ENCODE measurements around the gene KCNK15. TPM values are rescaled to one million over a fixed set of nuclear protein-coding genes. Genes with fewer than 3 reads are reported as not detected.

KCNK15 gene
- total RNA-seq, 1 donor from 2014 or later, result 0.16 TPM

- Mint-ChIP-seq H3K27ac (no peak overlapping the region), H3K4me1 (ENCODE audit: low read depth) (no peaks in the 10 kb centered on the region), H3K27me3 (ENCODE audit: low read depth) (no peaks in the 10 kb centered on the region), H3K4me3 (ENCODE audit: low read depth) (no peak overlapping the region), H3K36me3 (ENCODE audit: low read depth) (no peaks in the 10 kb centered on the region), H3K9me3 (no peaks in the 10 kb centered on the region)
- intact Hi-C loops (cut with micrococcal nuclease), result no loop called here
- DNase-seq (ENCODE audit: low spot score), result no peak
Measured at GRCh38 chr20:44706301-44707017, 39.2 kb upstream of the KCNK15 start.

- Mint-ChIP-seq H3K27ac (no peak overlapping the region), H3K36me3 (ENCODE audit: low read depth) (no peaks in the 10 kb centered on the region), H3K27me3 (ENCODE audit: low read depth) (no peaks in the 10 kb centered on the region), H3K9me3 (no peaks in the 10 kb centered on the region), H3K4me3 (ENCODE audit: low read depth) (no peak overlapping the region), H3K4me1 (ENCODE audit: low read depth) (no peaks in the 10 kb centered on the region)
- intact Hi-C loops (cut with micrococcal nuclease), result no loop called here
- no peak for DNase-seq (ENCODE audit: low spot score)
Measured at GRCh38 chr20:44707018-44707579, 38.6 kb upstream of the KCNK15 start.

DNA sequence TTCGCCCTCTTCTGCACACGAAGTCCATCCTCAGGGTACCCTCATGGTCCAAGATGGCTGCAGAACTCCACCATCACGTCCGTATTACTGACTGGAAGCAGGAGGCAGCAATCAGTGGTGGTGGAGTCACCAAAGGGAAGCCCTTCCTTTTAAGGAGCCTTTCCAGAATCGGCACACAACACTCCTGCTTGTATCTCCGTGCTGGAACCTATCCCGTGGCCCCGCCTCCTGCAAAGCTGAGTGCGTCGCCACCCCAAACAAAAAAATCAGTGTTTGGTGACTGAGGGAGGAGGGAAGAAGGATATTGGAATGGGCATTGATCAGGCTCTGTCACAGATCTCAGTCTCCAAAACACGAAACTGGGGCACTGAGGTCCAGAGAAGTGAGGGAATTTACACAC is 36.3 kb upstream of the KCNK15 start:
- Mint-ChIP-seq H3K4me3 (ENCODE audit: low read depth) (no peak overlapping the region), H3K9me3 (no peaks in the 10 kb centered on the region), H3K36me3 (ENCODE audit: low read depth) (no peaks in the 10 kb centered on the region), H3K27ac (no peak overlapping the region), H3K27me3 (ENCODE audit: low read depth) (peaks cover 4% of the 10 kb centered on the region), H3K4me1 (ENCODE audit: low read depth) (no peaks in the 10 kb centered on the region)
- DNase-seq (ENCODE audit: low spot score), result no peak
- intact Hi-C loops (cut with micrococcal nuclease), result no loop called here

DNA sequence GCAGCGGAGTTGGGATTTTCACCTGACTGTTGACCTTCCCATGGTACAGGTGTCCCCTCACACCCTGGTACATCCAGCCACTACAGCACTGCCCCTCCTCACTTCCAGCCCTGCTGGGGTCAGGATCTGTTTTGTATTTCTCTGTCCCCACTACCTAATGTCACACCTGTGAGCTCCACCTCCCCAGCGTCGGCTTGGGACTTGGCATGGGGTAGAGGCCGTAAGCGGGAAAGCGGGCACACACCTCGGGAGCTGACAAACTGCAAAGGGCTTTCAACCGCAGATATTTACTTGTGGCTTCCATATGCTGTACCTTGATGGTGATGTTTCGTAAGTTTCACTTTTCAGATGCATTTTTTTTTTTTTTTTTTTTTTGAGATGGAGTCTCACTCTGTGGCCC is 35.9 kb upstream of the KCNK15 start:
- Mint-ChIP-seq H3K9me3 (no peaks in the 10 kb centered on the region), H3K36me3 (ENCODE audit: low read depth) (no peaks in the 10 kb centered on the region), H3K4me1 (ENCODE audit: low read depth) (no peaks in the 10 kb centered on the region), H3K4me3 (ENCODE audit: low read depth) (no peak overlapping the region), H3K27me3 (ENCODE audit: low read depth) (peaks cover 4% of the 10 kb centered on the region), H3K27ac (no peak overlapping the region)
- intact Hi-C loops (cut with micrococcal nuclease), result no loop called here
- no peak for DNase-seq (ENCODE audit: low spot score)

DNA sequence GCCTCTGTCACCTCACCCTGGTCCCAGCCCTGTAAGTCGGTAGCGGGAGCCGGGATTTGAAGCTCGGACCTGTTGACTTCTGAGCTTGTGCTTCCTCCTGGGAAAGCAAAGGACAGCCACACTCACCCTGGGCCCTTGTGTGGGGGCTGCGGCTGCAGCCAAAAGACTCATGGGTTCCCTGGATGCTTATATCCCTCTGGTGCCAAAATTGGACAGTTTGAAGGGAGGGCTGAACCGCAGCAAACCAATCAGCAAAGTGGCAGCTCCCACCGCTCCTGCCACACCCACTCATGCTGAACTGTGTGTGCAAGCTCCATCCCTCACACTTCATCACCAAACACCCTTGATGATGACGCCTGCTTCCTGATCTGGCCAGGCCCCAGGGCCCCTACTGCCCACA is 34.4 kb upstream of the KCNK15 start:
- H3K36me3 Mint-ChIP-seq (ENCODE audit: low read depth), result no peaks in the 10 kb centered on the region
- no peak overlapping the region for H3K4me3 Mint-ChIP-seq (ENCODE audit: low read depth)
- H3K27me3 Mint-ChIP-seq (ENCODE audit: low read depth), result peaks cover 4% of the 10 kb centered on the region
- no peaks in the 10 kb centered on the region for H3K9me3 Mint-ChIP-seq
- H3K27ac Mint-ChIP-seq, result no peak overlapping the region
- DNase-seq (ENCODE audit: low spot score), result no peak
- H3K4me1 Mint-ChIP-seq (ENCODE audit: low read depth), result no peaks in the 10 kb centered on the region
- intact Hi-C loops (cut with micrococcal nuclease), result no loop called here

GRCh38 chr20:44714102-44714700 is 31.5 kb upstream of the KCNK15 start:
- intact Hi-C loops (cut with micrococcal nuclease), result no loop called here

DNA sequence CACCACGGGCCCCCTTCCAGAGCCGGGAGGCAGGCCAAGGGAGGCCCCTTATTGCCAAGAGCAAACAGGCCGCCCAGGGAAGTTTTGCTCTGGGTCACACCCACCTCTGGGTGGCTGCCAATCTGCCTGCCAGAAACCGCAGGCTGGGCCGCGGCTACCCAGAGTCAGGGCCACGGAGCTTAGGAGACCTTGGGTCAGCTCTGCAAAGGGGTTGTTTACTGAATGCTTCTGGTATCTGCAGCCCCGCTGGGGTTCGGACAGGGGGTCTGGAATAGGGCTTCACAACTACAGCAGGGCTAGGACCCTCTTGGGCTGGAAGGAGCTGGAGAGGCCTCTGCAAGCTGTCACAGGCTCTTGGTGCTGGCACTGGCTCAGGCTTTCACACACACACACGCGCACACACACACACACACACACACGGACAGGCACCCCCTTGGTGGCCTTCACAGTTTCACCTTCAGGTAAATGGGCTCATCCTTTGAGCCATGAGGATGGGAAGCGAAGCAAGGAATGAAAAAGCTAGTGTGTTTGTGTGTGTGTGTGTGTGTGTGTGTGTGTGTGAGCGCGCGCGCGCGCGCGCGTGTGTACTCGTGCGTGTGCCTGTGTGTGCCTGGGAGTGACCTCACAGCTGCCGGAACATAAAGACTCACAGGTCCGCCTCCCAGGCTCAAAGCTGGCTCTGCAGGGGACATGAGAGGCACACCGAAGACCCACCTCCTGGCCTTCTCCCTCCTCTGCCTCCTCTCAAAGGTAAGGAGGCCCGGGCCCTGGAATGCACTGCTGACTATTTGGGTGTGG is 30.8 kb upstream of the KCNK15 start, which contains the start of gene CCN5:
Gene CCN5 (plus strand): TSS at position 669 of the 798 bp plus-strand sequence. CDS start 22 bp downstream, at position 691.
- DNase-seq (ENCODE audit: low spot score), result no peak
- Mint-ChIP-seq H3K27me3 (ENCODE audit: low read depth) (peaks cover 4% of the 10 kb centered on the region), H3K36me3 (ENCODE audit: low read depth) (no peaks in the 10 kb centered on the region), H3K4me1 (ENCODE audit: low read depth) (no peaks in the 10 kb centered on the region), H3K27ac (no peak within 1 kb of the TSS), H3K9me3 (no peaks in the 10 kb centered on the region), H3K4me3 (ENCODE audit: low read depth) (no peak within 1 kb of the TSS)
- intact Hi-C loops (cut with micrococcal nuclease), result no loop called here

More at GRCh38 chr20:44714102-44714700, 31.5 kb upstream of the KCNK15 start:
- Mint-ChIP-seq H3K9me3 (no peaks in the 10 kb centered on the region), H3K36me3 (ENCODE audit: low read depth) (no peaks in the 10 kb centered on the region), H3K4me3 (ENCODE audit: low read depth) (no peak overlapping the region), H3K4me1 (ENCODE audit: low read depth) (no peaks in the 10 kb centered on the region), H3K27ac (no peak overlapping the region), H3K27me3 (ENCODE audit: low read depth) (peaks cover 4% of the 10 kb centered on the region)
- no peak for DNase-seq (ENCODE audit: low spot score)

DNA sequence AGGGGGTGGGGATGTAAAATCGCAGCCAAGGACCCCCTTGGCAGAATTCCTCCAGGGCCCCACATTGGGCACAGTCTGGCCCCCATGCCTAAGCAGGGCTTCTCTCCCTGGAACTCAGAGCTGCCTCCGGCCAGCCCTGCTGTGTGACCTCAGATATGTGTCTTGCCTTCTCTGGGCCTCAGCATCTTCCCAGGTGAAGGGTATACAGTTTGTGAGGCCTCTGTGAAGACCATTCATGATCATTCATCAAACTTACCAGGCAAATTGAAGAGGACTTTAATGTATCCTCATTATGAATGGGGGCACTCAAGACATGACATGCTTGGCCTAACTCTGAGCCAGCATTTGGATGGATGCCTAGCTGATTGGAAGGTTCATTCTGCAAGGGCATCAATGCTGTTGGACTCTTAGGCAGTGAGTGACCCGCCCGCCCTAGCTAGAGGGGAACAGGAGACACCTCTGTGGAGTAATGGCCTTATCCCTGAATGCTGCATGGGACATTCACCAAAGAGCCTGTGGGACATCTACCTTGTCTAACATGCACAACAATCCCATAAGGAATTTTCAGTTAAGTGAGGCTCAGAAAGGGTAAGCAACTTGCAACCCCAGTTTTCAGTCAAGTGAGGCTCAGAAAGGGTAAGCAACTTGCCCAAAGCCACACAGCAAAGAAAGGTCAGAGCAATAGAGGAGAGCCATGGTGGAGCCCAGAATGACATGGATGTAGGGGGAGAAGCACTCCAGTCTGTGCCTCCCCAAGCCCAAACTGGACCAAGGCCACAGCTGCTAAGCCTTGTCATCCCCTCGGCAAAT is 30.0 kb upstream of the KCNK15 start:
- intact Hi-C loops (cut with micrococcal nuclease), result no loop called here
- DNase-seq (ENCODE audit: low spot score), result no peak
- Mint-ChIP-seq H3K36me3 (ENCODE audit: low read depth) (no peaks in the 10 kb centered on the region), H3K4me3 (ENCODE audit: low read depth) (no peak overlapping the region), H3K4me1 (ENCODE audit: low read depth) (no peaks in the 10 kb centered on the region), H3K9me3 (no peaks in the 10 kb centered on the region), H3K27me3 (ENCODE audit: low read depth) (peaks cover 4% of the 10 kb centered on the region), H3K27ac (no peak overlapping the region)

DNA sequence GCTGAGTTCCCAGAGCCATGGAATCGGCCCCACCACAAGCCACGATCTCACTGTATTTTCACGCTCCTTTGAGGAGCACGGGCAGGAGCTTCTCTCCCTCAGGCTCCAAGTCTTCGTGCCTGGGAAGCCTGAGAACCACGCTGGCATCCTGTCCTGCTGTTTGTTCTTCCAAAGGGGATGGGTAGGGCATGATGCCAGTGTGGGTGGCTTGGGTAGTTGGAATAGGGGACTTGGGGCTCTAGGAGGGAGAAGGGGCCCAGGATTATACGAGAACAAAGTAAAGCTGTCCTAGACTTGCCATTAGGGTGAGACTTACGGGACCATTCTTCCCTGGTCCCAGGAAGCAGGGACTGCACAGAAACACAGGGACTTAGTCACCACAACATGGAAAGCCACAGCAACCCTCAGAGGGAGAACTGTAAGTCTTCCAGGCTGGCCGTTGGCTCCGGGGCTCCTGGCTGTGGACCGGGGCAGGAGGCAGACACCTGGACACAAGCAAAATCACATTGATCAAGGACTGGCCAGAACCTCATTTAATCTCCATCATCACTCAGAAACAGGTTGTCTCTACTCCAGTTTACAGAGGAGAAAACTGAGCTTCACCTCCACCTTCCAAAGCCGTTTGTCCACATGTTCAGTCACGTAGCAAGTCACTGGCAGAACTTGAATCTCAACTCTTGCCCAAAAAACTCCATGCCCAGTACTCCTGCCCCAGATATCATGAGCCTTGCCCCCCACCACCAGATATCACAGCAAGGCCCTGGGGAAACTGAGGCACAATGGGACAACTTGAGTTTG is 29.2 kb upstream of the KCNK15 start:
- H3K4me1 Mint-ChIP-seq (ENCODE audit: low read depth), result no peaks in the 10 kb centered on the region
- intact Hi-C loops (cut with micrococcal nuclease), result no loop called here
- no peak for DNase-seq (ENCODE audit: low spot score)
- H3K4me3 Mint-ChIP-seq (ENCODE audit: low read depth), result no peak overlapping the region
- H3K9me3 Mint-ChIP-seq, result no peaks in the 10 kb centered on the region
- no peak overlapping the region for H3K27ac Mint-ChIP-seq
- H3K27me3 Mint-ChIP-seq (ENCODE audit: low read depth), result peaks cover 4% of the 10 kb centered on the region
- H3K36me3 Mint-ChIP-seq (ENCODE audit: low read depth), result no peaks in the 10 kb centered on the region

- no peaks in the 10 kb centered on the region for H3K4me1 Mint-ChIP-seq (ENCODE audit: low read depth)
- no peak for DNase-seq (ENCODE audit: low spot score)
- no peak overlapping the region for H3K4me3 Mint-ChIP-seq (ENCODE audit: low read depth)
- no peaks in the 10 kb centered on the region for H3K9me3 Mint-ChIP-seq
- no peaks in the 10 kb centered on the region for H3K36me3 Mint-ChIP-seq (ENCODE audit: low read depth)
- intact Hi-C loops (cut with micrococcal nuclease), result no loop called here
- no peak overlapping the region for H3K27ac Mint-ChIP-seq
- H3K27me3 Mint-ChIP-seq (ENCODE audit: low read depth), result peaks cover 4% of the 10 kb centered on the region
Measured at GRCh38 chr20:44717986-44718385, 27.7 kb upstream of the KCNK15 start.

- no peaks in the 10 kb centered on the region for H3K27me3 Mint-ChIP-seq (ENCODE audit: low read depth)
- H3K27ac Mint-ChIP-seq, result no peak overlapping the region
- no peak overlapping the region for H3K4me3 Mint-ChIP-seq (ENCODE audit: low read depth)
- no peaks in the 10 kb centered on the region for H3K4me1 Mint-ChIP-seq (ENCODE audit: low read depth)
- no peaks in the 10 kb centered on the region for H3K36me3 Mint-ChIP-seq (ENCODE audit: low read depth)
- no peak for DNase-seq (ENCODE audit: low spot score)
- intact Hi-C loops (cut with micrococcal nuclease), result no loop called here
- no peaks in the 10 kb centered on the region for H3K9me3 Mint-ChIP-seq
Measured at GRCh38 chr20:44719841-44720240, 25.8 kb upstream of the KCNK15 start.

- Mint-ChIP-seq H3K4me1 (ENCODE audit: low read depth) (no peaks in the 10 kb centered on the region), H3K27ac (no peak overlapping the region), H3K36me3 (ENCODE audit: low read depth) (no peaks in the 10 kb centered on the region), H3K4me3 (ENCODE audit: low read depth) (no peak overlapping the region), H3K27me3 (ENCODE audit: low read depth) (no peaks in the 10 kb centered on the region), H3K9me3 (no peaks in the 10 kb centered on the region)
- intact Hi-C loops (cut with micrococcal nuclease), result no loop called here
- DNase-seq (ENCODE audit: low spot score), result no peak
Measured at GRCh38 chr20:44720621-44720996, 25.1 kb upstream of the KCNK15 start.

Data from activated T-helper 2 cell treated with anti-CD3 and anti-CD28 coated beads, Interferon-gamma antibody, Interleukin-2, Interleukin-4, amounts not matched to agents 10 μg/mL and 5 μg/mL and 100 μg/mL, durations not matched to agents 14 hours and 24 hours and 36 hours (primary cell).